Measurements from ENCODE around the gene P2RX6. TPM values are rescaled to one million over a fixed set of nuclear protein-coding genes. Genes with fewer than 3 reads are reported as not detected.

The P2RX6 gene
- total RNA-seq, 1 donor from 2014 or later, result not detected

GRCh38 chr22:21074102-21074715, 59.2 kb downstream of the P2RX6 start:
- DNase-seq (ENCODE audit: low read depth in 2 of 2), result peak; percentile 19 to 41

GRCh38 chr22:21075516-21076138, 60.7 kb downstream of the P2RX6 start:
- DNase-seq (ENCODE audit: low read depth in 2 of 2), result no peak

- no peak for DNase-seq (ENCODE audit: low read depth in 2 of 2)
Observed at GRCh38 chr22:21076912-21077625, 62.1 kb downstream of the P2RX6 start.

Other genes starting within 250 kb of the P2RX6 start
- under 0.01 TPM in 2 replicates for gene SERPIND1, start 241.1 kb upstream of the P2RX6 start, total RNA-seq
- 17.2 and 22.2 TPM in 2 replicates for gene PI4KA, start 156.4 kb upstream of the P2RX6 start, total RNA-seq
- 5.2 and 6.9 TPM in 2 replicates for gene SNAP29, start 156.2 kb upstream of the P2RX6 start, total RNA-seq
- 24.0 and 34.3 TPM in 2 replicates for gene CRKL, start 97.8 kb upstream of the P2RX6 start, total RNA-seq
- gene AIFM3, start 47.9 kb upstream of the P2RX6 start, total RNA-seq, result not detected in 2 replicates
- gene LZTR1, start 32.9 kb upstream of the P2RX6 start, total RNA-seq, result 34.4 and 52.6 TPM in 2 replicates
- 9.2 and 14.9 TPM in 2 replicates for gene THAP7, start 13.0 kb upstream of the P2RX6 start, total RNA-seq
- gene SLC7A4, start 17.4 kb downstream of the P2RX6 start, total RNA-seq, result not detected in 2 replicates
- not detected in 2 replicates for gene LRRC74B, start 30.8 kb downstream of the P2RX6 start, total RNA-seq